Fibroblast of pulmonary artery (primary cell): ENCODE measurements around the gene PRKAG2.

Experiments
- DNase-seq: peaks from one replicate; pipeline ENCODE4 v3.0.0-alpha.2; 2010; ENCODE audit warnings: low read depth
- H3K4me3 ChIP-seq: replicated peaks from 2 replicates; pipeline ENCODE4 v1.5.1; 2011; ENCODE audit warnings: low read depth, mild to moderate bottlenecking, control low read depth, low read length, moderate library complexity
- TF ChIP-seq, protein P1 (sequence below): IDR thresholded peaks from 2 replicates; pipeline ENCODE4 v1.5.1; 2011; ENCODE audit warnings: mild to moderate bottlenecking, control low read depth, low read length, inconsistent platforms; ENCODE audit errors: missing control alignments

Gene PRKAG2

DNA sequence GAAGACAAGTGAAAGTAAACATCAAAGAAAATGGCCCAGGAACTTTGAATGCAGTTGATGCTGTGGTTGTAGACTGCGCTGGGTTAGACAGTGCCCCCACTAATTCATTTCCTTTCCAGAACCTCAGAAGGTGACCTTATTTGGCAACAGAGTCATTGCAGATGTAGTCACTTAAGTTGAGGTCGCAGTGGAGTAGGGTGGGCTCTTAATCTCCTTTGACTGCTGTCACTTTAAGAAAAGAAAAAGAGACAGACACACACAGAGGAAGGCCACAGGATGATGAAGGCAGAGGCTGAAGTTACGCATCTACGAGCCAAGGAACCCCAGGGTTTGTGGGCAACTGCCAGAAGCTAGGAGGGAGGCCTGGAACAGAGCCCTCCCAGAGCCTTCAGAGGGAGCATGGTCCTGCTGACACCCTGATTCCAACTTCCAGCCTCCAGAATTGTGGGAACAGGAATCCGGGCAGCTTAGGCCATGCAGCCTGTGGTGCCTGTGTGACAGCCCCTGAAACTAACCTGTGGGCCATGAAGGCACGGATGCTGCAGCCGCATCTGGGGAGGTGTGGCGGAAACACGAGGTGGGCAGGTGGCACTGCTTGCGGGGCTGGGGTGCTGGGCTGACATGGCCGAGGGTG is 107.6 kb downstream of the PRKAG2 start:
- TF ChIP-seq, protein P1, sequence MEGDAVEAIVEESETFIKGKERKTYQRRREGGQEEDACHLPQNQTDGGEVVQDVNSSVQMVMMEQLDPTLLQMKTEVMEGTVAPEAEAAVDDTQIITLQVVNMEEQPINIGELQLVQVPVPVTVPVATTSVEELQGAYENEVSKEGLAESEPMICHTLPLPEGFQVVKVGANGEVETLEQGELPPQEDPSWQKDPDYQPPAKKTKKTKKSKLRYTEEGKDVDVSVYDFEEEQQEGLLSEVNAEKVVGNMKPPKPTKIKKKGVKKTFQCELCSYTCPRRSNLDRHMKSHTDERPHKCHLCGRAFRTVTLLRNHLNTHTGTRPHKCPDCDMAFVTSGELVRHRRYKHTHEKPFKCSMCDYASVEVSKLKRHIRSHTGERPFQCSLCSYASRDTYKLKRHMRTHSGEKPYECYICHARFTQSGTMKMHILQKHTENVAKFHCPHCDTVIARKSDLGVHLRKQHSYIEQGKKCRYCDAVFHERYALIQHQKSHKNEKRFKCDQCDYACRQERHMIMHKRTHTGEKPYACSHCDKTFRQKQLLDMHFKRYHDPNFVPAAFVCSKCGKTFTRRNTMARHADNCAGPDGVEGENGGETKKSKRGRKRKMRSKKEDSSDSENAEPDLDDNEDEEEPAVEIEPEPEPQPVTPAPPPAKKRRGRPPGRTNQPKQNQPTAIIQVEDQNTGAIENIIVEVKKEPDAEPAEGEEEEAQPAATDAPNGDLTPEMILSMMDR, result no peak
- DNase-seq, result no peak
- no peak overlapping the region for H3K4me3 ChIP-seq

DNA sequence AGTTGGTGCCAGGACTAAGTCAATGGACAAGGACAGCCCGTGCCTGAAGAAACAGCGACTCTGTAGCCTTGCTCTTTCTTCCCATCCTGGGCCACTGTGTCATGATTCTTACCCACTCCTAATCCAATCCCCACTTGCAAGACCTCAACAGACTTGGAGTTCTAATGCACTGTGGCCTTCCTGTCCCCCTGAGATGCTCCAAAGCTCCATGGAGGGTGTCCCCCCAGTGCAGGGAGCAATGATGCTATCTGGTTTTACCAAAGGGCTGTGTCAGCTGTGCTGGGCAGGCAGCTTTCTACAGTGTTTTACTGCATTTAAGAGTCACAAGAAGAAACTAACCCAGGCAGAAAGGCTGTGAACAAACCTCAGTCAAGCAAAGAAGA is 108.1 kb downstream of the PRKAG2 start:
- no peak overlapping the region for H3K4me3 ChIP-seq
- DNase-seq, result no peak
- TF ChIP-seq, protein P1, result no peak

DNA sequence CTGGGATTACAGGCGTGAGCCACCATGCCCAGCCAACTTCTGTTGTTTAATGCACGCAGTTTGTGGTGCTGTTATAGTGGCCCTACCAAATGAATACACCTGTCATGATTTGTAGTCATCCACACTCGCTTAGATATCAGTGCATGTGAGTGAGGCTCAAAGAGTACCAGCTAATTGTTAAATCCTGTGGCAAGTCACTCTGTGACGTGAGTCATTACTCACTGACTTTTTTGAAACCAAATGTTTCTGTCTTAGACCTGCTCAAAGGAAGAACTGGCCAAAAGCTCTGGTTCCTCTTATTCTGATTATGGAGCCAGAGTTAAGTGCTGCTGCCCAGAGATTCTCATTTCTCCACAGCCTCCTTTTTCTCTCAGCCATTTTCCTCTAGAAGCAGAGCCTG is 109.4 kb downstream of the PRKAG2 start:
- TF ChIP-seq, protein P1, result no peak
- no peak for DNase-seq
- no peak overlapping the region for H3K4me3 ChIP-seq

DNA sequence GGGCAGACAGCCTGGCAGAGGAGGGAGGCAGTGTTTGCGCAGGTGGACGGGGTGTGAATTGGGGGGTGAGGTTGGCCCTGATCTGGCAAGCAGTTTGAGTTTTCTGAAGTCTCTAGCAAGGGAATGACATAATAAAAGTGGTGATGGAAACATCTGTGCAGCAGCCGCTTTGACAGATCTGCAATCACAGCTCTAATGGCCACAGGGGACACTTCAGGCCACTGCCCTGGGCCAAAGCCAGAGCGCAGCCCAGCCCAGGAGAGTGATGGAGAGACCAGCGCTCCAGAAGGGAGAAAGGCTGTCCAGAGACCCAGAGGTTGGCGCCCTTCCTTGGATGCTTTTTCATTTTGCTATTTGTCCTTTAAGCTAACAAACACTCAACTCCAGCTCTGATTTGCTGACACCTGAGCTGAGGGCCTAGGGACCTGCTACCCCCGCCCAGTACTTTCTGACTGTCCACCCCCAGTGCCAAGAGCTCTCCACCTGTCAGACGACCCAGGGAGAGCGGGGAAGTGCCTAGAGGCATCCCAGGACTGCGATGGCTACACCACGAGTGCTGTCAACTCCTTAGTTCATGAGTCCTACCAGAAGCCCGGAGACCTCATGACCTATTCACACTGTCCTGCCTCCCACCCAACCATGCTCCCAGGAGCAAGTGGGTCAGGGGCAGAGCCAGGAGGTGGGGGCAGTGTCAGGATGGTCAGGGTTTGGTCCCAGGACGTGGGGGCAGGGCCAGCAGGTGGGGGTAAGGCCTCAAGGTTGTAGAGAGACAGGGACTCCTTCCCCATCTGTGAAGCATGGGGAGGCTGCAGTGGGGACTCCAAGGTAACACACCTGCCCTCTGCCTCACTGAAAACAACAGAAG is 112.6 kb downstream of the PRKAG2 start:
- H3K4me3 ChIP-seq, result no peak overlapping the region
- no peak for DNase-seq
- TF ChIP-seq, protein P1, result no peak

DNA sequence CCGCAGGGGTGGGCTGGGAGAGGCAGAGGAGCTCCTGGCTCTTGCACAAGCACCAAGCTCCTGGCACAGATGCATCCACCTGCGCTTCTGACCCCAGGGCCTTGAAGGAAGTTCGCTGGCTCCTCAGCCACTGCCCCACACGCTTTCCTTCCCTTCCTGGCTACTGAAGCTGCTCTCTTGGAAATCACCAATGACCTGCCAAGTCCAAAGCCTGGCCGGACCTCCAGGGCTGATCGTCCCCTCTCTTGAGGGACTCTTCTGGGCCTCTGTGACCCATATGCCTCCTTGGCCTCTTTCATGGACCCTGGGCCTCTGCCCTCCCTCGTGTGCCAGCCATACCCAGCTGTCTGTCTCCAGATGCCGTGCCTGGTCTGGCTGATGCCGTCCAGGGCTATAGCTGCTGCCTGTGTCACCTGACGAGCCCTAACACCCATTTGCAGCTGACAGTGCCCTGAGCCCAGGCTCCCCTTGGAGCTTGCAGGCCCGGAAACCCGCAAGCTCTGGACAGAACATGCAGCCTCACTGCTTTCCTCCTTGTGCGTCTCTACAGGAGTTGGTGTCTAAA is 113.4 kb downstream of the PRKAG2 start:
- TF ChIP-seq, protein P1, result no peak
- H3K4me3 ChIP-seq, result no peak overlapping the region
- DNase-seq, result no peak

DNA sequence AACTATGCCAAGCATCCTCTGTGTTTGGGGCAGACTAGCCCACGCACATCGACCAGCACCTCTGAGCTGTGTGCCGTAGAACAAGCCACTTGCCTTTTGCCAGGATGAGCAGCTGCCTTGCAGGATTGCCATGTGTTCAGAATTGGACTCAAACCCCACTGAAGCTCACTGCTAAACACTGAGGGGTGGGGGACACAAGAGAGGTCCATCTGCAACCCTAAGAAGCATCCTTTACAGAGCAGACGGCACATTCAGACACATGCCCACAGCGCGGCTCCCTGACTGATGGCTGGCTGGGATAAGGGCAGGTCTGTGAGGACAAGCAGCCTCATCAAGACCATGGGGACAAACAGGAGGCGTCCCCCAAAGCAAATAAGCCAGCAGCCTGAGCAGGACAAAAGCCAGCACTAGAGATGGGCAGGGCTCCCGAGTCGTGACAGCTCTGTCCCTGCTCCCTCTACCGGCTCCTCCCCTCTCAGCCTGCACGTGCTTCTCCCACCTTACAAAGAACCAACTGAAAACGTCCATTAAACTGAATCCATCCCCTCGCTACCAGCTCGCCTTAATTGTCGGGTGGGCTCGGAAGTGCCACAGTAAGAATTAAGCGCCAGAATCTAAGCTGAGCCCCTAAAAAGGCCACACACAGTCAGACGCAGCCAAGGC is 114.2 kb downstream of the PRKAG2 start:
- no peak for DNase-seq
- TF ChIP-seq, protein P1, result no peak
- no peak overlapping the region for H3K4me3 ChIP-seq
